Endothelial cell of umbilical vein (primary cell): ENCODE measurements around the gene SEMA3G. TPM values are rescaled to one million over a fixed set of nuclear protein-coding genes. Genes with fewer than 3 reads are reported as not detected.

Experiments used
- BruUV-seq: library from RNA; stranded (reverse); fragments of 400-500 nt; replicated peaks from 2 replicates; lab custom pipeline; 2021; lab: Mats Ljungman, UMichigan
- CTCF ChIA-PET: fragments of 300-600, 350-600 bp; sonication (Branson Sonifier 250); formaldehyde crosslinking; loops from one replicate; lab custom pipeline; 2021; ENCODE audit warnings: antibody characterized with exemption, inconsistent platforms; lab: Charles Lee
- POLR2A ChIA-PET: fragments of 300-600, 350-600 bp; sonication (Branson Sonifier 250); formaldehyde crosslinking; loops from one replicate; lab custom pipeline; 2021; ENCODE audit warnings: antibody characterized with exemption, inconsistent platforms; lab: Charles Lee
- DNase-seq: peaks from one replicate; pipeline ENCODE4 v3.0.0-alpha.2; 2011; ENCODE audit warnings: low read depth, low spot score
- FAIRE-seq: peaks from 2 replicates; lab custom pipeline; 2011; peaks lifted over from hg19 to GRCh38; lab: Jason Lieb, UNC
- H2AFZ ChIP-seq: 2 replicates; pipeline ENCODE4 v1.6.0; 2012; ENCODE audit warnings: low read depth, low read length, control low read depth, inconsistent platforms
- H3K27ac ChIP-seq: 2 replicates; pipeline ENCODE4 v1.5.1; 2011; ENCODE audit warnings: low read depth, mild to moderate bottlenecking, control low read depth, low read length, moderate library complexity; ENCODE audit not compliant: insufficient read depth
- H3K27me3 ChIP-seq, 2 experiments: 2 replicates each; pipeline versions ENCODE4 v1.6.0 to v1.6.1; 2011; ENCODE audit warnings: low read length in 2 of 2, mixed read lengths in 1 of 2; ENCODE audit not compliant: control insufficient read depth in 2 of 2, insufficient read depth in 2 of 2
- H3K36me3 ChIP-seq, 2 experiments: 2 replicates in 1 of 2; 3 replicates in 1 of 2; pipeline ENCODE4 v1.5.1; 2011; ENCODE audit warnings: low read length in 2 of 2, mild to moderate bottlenecking in 1 of 2, moderate library complexity in 1 of 2; ENCODE audit not compliant: control insufficient read depth in 2 of 2, insufficient read depth in 2 of 2; ENCODE audit errors: extremely low read depth in 1 of 2
- H3K4me1 ChIP-seq: 3 replicates; pipeline ENCODE4 v1.5.1; 2011; ENCODE audit warnings: mild to moderate bottlenecking, low read length; ENCODE audit not compliant: control insufficient read depth, insufficient read depth; ENCODE audit errors: extremely low read depth
- H3K4me2 ChIP-seq: 2 replicates; pipeline ENCODE4 v1.6.1; 2011; ENCODE audit warnings: low read length, control low read depth, mixed read lengths; ENCODE audit not compliant: insufficient read depth
- H3K4me3 ChIP-seq, 3 experiments: fragments of 200-600 bp in 1 of 3; sonication (generic), shearing (Covaris generic) in 1 of 3; replicated peaks in 1 of 3; 2 replicates each; pipeline ENCODE4 v1.5.1; 2011 to 2016; ENCODE audit warnings: control low read depth in 3 of 3, low read length in 3 of 3, mild to moderate bottlenecking in 2 of 3, inconsistent platforms in 1 of 3, low read depth in 1 of 3, moderate library complexity in 1 of 3; ENCODE audit not compliant: insufficient read depth in 1 of 3
- H3K79me2 ChIP-seq: 2 replicates; pipeline ENCODE4 v1.6.0; 2012; ENCODE audit warnings: low read length, inconsistent platforms; ENCODE audit not compliant: control insufficient read depth, insufficient read depth
- H3K9ac ChIP-seq: replicated peaks from 2 replicates; pipeline ENCODE3; 2011; ENCODE audit warnings: low read length, control low read depth; ENCODE audit not compliant: insufficient read depth; ENCODE audit errors: extremely low read depth
- H3K9me1 ChIP-seq: replicated peaks from 3 replicates; pipeline ENCODE4 v1.6.0; 2011; ENCODE audit warnings: mild to moderate bottlenecking, low read length; ENCODE audit not compliant: control insufficient read depth, insufficient read depth; ENCODE audit errors: extremely low read depth
- H3K9me3 ChIP-seq: replicated peaks from 2 replicates; pipeline ENCODE4 v1.5.1; 2012; ENCODE audit warnings: low read length, inconsistent platforms; ENCODE audit not compliant: control insufficient read depth, insufficient read depth
- H4K20me1 ChIP-seq: replicated peaks from 2 replicates; pipeline ENCODE3; 2011; ENCODE audit warnings: mild to moderate bottlenecking, low read length; ENCODE audit not compliant: control insufficient read depth, insufficient read depth; ENCODE audit errors: extremely low read depth
- EZH2 ChIP-seq: IDR thresholded peaks from 2 replicates; pipeline ENCODE4 v1.6.1; 2012; ENCODE audit warnings: borderline replicate concordance, low read depth, mild to moderate bottlenecking, moderate library complexity, low read length, inconsistent platforms; ENCODE audit not compliant: severe bottlenecking
- FOS ChIP-seq: IDR thresholded peaks from 2 replicates; pipeline ENCODE4 v1.6.1; 2011; ENCODE audit warnings: mild to moderate bottlenecking, low read length, moderate library complexity, borderline replicate concordance; ENCODE audit not compliant: insufficient read depth
- GATA2 ChIP-seq: IDR thresholded peaks from 2 replicates; pipeline ENCODE4 v1.7.0; 2011; ENCODE audit warnings: low read depth, mild to moderate bottlenecking, moderate library complexity, mixed read lengths, low read length; ENCODE audit not compliant: insufficient read length, insufficient read depth
- JUN ChIP-seq: IDR thresholded peaks from 2 replicates; pipeline ENCODE4 v1.6.1; 2011; ENCODE audit warnings: borderline replicate concordance, low read depth; ENCODE audit not compliant: insufficient read length, insufficient read depth
- MYC ChIP-seq: IDR thresholded peaks from one replicate; pipeline ENCODE4 v1.6.1; 2011; ENCODE audit warnings: mild to moderate bottlenecking, low read depth, low read length
- POLR2A ChIP-seq: IDR thresholded peaks from 2 replicates; pipeline ENCODE4 v1.6.1; 2012; ENCODE audit warnings: low read depth, mild to moderate bottlenecking, control low read depth, low read length
- POLR2AphosphoS5 ChIP-seq: IDR thresholded peaks from 2 replicates; pipeline ENCODE4 v1.6.1; 2012; ENCODE audit warnings: low read depth, mild to moderate bottlenecking, control low read depth, low read length, moderate library complexity; ENCODE audit not compliant: insufficient read depth
- dilution Hi-C: fragments of 300-500 bp; cut with MboI; formaldehyde crosslinking; loops from one replicate; pipeline ENCODE4 v1.15.0; 2019; ENCODE audit warnings: low sequenced_read_pairs; ENCODE audit not compliant: extremely low pct_ligation_motif_present
- intact Hi-C: fragments of 100-400 bp; cut with micrococcal nuclease; formaldehyde crosslinking; loops from one replicate; pipeline ENCODE4 v1.10.0; 2022
- polyA plus RNA-seq, 4 experiments: library from polyadenylated mRNA; depleted of rRNA in 3 of 4; stranded (reverse) in 3 of 4; unstranded in 1 of 4; fragments of >200 nt; gene quantifications; 2 replicates each; pipeline versions ENCODE4 v1.2.1 to v1.2.3, GENCODE V29; 2011 to 2012; ENCODE audit warnings: missing spikeins in 1 of 4
- total RNA-seq: library from RNA; stranded (reverse); gene quantifications from 2 replicates; pipeline ENCODE4 v1.2.3, GENCODE V29; 2021
- TF ChIP-seq, protein P1 (sequence below), 2 donors: IDR thresholded peaks; 1 replicate in 1 of 2; 2 replicates in 1 of 2; pipeline ENCODE4 v1.5.1; 2011; ENCODE audit warnings: low read length in 2 of 2, mild to moderate bottlenecking in 2 of 2, moderate library complexity in 2 of 2, control low read depth in 1 of 2, inconsistent platforms in 1 of 2, low read depth in 1 of 2; ENCODE audit not compliant: insufficient read depth in 1 of 2; ENCODE audit errors: extremely low read depth in 1 of 2
- TF ChIP-seq, protein P2 (sequence below): IDR thresholded peaks from 2 replicates; pipeline ENCODE4 v1.6.1; 2011; ENCODE audit not compliant: insufficient read depth, insufficient read length

SEMA3G gene
- total and polyA plus RNA-seq, 2 donors (not counting 3 experiments of a cell fraction or from before 2014, with no cell fraction given): 22.6 to 27.9 TPM

DNA sequence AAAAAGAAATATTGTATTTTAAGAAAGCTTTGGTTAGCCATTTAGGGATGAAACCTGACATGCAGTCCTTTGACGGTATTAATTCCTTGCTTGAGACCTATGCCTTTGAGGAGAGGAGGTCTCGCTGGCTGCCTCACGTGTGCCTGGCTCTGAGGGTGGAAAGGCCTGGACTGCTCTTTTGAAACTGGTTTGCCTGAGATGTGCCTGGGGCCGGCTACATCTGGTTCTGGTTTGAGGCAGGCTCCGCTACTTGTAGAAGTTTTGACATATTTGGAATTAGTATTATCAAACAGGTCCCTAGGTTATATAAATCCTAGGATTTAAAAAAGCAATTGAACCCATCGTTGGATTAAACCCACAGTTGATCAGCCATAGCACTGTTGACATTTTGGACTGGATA is 17.0 kb upstream of the SEMA3G start:
- no peak overlapping the region for H3K4me2 ChIP-seq
- H3K27me3 ChIP-seq: no peaks in the 10 kb centered on the region
- POLR2A ChIA-PET: no interaction called here
- no peak overlapping the region for H3K9ac ChIP-seq
- no peak overlapping the region for H3K4me3 ChIP-seq
- H3K36me3 ChIP-seq: peaks cover 25 to 30% of the 10 kb centered on the region in 2 experiments
- no TSS peak for BruUV-seq
- peaks cover 5% of the 10 kb centered on the region for H3K4me1 ChIP-seq
- no peak overlapping the region for H3K27ac ChIP-seq
- dilution Hi-C loops (no loop called here), intact Hi-C loops (no loop called here)
- CTCF ChIA-PET: interaction anchor here (0.9 kb wide), 1 partner anchor 15 kb away, joined by 3 read pairs; no protein-coding TSS in a partner anchor
- FAIRE-seq (no peak), DNase-seq (no peak)
- TF ChIP-seq, protein P1, sequence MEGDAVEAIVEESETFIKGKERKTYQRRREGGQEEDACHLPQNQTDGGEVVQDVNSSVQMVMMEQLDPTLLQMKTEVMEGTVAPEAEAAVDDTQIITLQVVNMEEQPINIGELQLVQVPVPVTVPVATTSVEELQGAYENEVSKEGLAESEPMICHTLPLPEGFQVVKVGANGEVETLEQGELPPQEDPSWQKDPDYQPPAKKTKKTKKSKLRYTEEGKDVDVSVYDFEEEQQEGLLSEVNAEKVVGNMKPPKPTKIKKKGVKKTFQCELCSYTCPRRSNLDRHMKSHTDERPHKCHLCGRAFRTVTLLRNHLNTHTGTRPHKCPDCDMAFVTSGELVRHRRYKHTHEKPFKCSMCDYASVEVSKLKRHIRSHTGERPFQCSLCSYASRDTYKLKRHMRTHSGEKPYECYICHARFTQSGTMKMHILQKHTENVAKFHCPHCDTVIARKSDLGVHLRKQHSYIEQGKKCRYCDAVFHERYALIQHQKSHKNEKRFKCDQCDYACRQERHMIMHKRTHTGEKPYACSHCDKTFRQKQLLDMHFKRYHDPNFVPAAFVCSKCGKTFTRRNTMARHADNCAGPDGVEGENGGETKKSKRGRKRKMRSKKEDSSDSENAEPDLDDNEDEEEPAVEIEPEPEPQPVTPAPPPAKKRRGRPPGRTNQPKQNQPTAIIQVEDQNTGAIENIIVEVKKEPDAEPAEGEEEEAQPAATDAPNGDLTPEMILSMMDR (IDR thresholded peaks at IDR 0.05; ENCODE audit: extremely low read depth in 1 of 2, insufficient read depth in 1 of 2, low read depth in 1 of 2, low read length in 2 of 2): no peak
- TF ChIP-seq JUN (no peak), POLR2AphosphoS5 (no peak), FOS (no peak), GATA2 (no peak), EZH2 (no peak), MYC (no peak), POLR2A (no peak)
- TF ChIP-seq, protein P2, sequence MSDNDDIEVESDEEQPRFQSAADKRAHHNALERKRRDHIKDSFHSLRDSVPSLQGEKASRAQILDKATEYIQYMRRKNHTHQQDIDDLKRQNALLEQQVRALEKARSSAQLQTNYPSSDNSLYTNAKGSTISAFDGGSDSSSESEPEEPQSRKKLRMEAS: no peak
- no peak overlapping the region for H2AFZ ChIP-seq
- H3K9me1 ChIP-seq: no peaks in the 10 kb centered on the region
- no peaks in the 10 kb centered on the region for H3K9me3 ChIP-seq
- peaks cover 51% of the 10 kb centered on the region for H3K79me2 ChIP-seq
- no peaks in the 10 kb centered on the region for H4K20me1 ChIP-seq
